ENCODE results near the gene IL21. TPM values are rescaled to one million over a fixed set of nuclear protein-coding genes. Genes with fewer than 3 reads are reported as not detected.
"Not testable (repeated sequence)": the region's sequence is repeated elsewhere in the genome, so short reads cannot be mapped to it uniquely, and the experiment has no call there.

IL21 gene
- polyA plus RNA-seq, 1 donor (not counting 4 experiments of a cell fraction or from before 2014, with no cell fraction given): not detected

DNA sequence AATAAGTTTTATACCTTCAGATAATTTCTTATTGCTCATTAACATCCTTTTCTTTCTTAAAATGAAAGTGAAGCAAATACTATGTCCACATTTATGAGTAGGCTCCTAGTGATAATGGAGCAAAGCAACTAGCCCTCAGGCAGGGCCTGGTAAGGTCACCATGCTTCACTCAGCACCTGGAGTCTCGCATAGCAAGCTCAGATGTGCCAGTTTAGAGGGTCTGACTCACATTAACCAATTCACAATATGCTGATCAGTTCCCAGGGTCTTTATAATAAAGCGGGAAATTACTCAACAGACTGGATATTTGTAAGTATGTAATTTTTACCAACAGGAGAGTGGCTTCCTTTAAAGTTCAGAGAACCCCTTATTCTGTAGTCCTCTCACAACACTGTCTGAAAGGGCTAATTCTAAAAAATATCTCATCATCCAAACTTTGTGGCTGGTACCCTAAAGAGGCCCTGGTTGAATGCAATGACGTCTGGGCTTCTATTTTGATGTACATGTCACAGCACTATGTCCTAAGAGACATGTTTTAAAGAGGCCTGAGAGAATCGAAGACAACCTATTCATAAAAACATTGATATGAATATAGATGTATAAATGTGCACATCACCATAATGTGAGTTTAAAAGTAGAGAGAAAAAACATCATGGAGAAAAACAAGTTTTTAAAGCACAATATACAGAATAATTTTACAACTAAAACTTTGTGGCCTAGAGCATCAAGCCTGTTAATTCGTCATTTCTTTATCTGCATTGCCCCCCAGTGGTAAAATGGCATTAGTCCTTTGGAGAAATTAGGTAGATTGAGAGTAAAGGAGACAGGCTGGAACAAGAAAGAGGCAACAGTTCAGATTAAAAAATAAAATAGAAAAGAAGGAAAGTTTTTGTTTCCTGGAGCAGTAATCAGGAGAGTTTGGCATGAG, 44.3 kb downstream of the IL21 start:
- no peaks in the 10 kb centered on the region for H3K4me1 ChIP-seq (ENCODE audit: control insufficient read depth, extremely low read depth, insufficient read depth, low read length)
- FAIRE-seq: peak; percentile 23
- H3K9me1 ChIP-seq (ENCODE audit: control insufficient read depth, extremely low read depth, insufficient read depth, low read length): no peaks in the 10 kb centered on the region
- H3K4me2 ChIP-seq (ENCODE audit: control insufficient read depth, extremely low read depth, insufficient read depth, low read depth, low read length): no peak overlapping the region
- no peak overlapping the region for H3K9ac ChIP-seq (ENCODE audit: control insufficient read depth, extremely low read depth, insufficient read depth, low read length)
- TF ChIP-seq EZH2 (IDR thresholded peaks at IDR 0.05; ENCODE audit: low read length): no peak
- TF ChIP-seq, protein P1, sequence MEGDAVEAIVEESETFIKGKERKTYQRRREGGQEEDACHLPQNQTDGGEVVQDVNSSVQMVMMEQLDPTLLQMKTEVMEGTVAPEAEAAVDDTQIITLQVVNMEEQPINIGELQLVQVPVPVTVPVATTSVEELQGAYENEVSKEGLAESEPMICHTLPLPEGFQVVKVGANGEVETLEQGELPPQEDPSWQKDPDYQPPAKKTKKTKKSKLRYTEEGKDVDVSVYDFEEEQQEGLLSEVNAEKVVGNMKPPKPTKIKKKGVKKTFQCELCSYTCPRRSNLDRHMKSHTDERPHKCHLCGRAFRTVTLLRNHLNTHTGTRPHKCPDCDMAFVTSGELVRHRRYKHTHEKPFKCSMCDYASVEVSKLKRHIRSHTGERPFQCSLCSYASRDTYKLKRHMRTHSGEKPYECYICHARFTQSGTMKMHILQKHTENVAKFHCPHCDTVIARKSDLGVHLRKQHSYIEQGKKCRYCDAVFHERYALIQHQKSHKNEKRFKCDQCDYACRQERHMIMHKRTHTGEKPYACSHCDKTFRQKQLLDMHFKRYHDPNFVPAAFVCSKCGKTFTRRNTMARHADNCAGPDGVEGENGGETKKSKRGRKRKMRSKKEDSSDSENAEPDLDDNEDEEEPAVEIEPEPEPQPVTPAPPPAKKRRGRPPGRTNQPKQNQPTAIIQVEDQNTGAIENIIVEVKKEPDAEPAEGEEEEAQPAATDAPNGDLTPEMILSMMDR (optimal IDR thresholded peaks at IDR 0.05 in 1 of 3, IDR thresholded peaks at IDR 0.05 in 1 of 3, conservative IDR thresholded peaks at IDR 0.05 in 1 of 3; ENCODE audit: extremely low read depth in 1 of 3, insufficient read depth in 2 of 3, low read length in 3 of 3): peak in 2 of 3 experiments; percentile 47 to 55
- no peak for DNase-seq (ENCODE audit: low read depth, low spot score)
- no peak overlapping the region for H3K27ac ChIP-seq (ENCODE audit: control insufficient read depth, insufficient read depth, low read length)
- H3K27me3 ChIP-seq (ENCODE audit: control insufficient read depth, extremely low read depth, insufficient read depth, low read length): no peaks in the 10 kb centered on the region
- H3K4me3 ChIP-seq (ENCODE audit: control insufficient read depth in 2 of 3, extremely low read depth in 1 of 3, insufficient read depth in 2 of 3, low read depth in 1 of 3, low read length in 3 of 3): no peak overlapping the region
- dilution Hi-C loops (cut with MboI; ENCODE audit: extremely low pct_ligation_motif_present, low sequenced_read_pairs): no loop called here
- H3K9me3 ChIP-seq (ENCODE audit: control insufficient read depth, low read depth, low read length): no peaks in the 10 kb centered on the region
- H3K79me2 ChIP-seq (ENCODE audit: control insufficient read depth, insufficient read depth, low read length): no peaks in the 10 kb centered on the region
- H2AFZ ChIP-seq (ENCODE audit: control insufficient read depth, low read length): no peak overlapping the region
- H3K36me3 ChIP-seq (ENCODE audit: control insufficient read depth in 2 of 2, extremely low read depth in 1 of 2, insufficient read depth in 2 of 2, low read length in 2 of 2): no peaks in the 10 kb centered on the region
- no peaks in the 10 kb centered on the region for H4K20me1 ChIP-seq (ENCODE audit: control insufficient read depth, extremely low read depth, insufficient read depth, low read length)

DNA sequence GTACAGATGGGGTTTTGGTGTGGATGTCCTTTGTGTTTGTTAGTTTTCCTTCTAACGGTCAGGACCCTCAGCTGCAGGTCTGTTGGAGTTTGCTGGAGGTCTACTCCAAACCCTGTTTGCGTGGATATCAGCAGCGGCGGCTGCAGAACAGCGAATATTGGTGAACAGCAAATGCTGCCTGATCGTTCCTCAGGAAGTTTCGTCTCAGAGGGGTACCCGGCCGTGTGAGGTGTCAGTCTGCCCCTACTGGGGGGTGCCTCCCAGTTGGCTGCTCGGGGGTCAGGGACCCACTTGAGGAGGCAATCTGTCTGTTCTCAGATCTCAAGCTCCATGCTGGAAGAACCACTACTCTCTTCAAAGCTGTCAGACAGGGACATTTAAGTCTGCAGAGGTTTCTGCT, 46.5 kb downstream of the IL21 start:
- H4K20me1 ChIP-seq (ENCODE audit: control insufficient read depth, extremely low read depth, insufficient read depth, low read length); H3K9me3 ChIP-seq (ENCODE audit: control insufficient read depth, low read depth, low read length); FAIRE-seq; H3K4me3 ChIP-seq (ENCODE audit: control insufficient read depth in 2 of 3, extremely low read depth in 1 of 3, insufficient read depth in 2 of 3, low read depth in 1 of 3, low read length in 3 of 3); H3K9ac ChIP-seq (ENCODE audit: control insufficient read depth, extremely low read depth, insufficient read depth, low read length); H3K27me3 ChIP-seq (ENCODE audit: control insufficient read depth, extremely low read depth, insufficient read depth, low read length); H3K9me1 ChIP-seq (ENCODE audit: control insufficient read depth, extremely low read depth, insufficient read depth, low read length); H3K36me3 ChIP-seq (ENCODE audit: control insufficient read depth in 2 of 2, extremely low read depth in 1 of 2, insufficient read depth in 2 of 2, low read length in 2 of 2); H3K4me2 ChIP-seq (ENCODE audit: control insufficient read depth, extremely low read depth, insufficient read depth, low read depth, low read length); dilution Hi-C loops (cut with MboI; ENCODE audit: extremely low pct_ligation_motif_present, low sequenced_read_pairs); H3K27ac ChIP-seq (ENCODE audit: control insufficient read depth, insufficient read depth, low read length); H3K4me1 ChIP-seq (ENCODE audit: control insufficient read depth, extremely low read depth, insufficient read depth, low read length); DNase-seq (ENCODE audit: low read depth, low spot score); H3K79me2 ChIP-seq (ENCODE audit: control insufficient read depth, insufficient read depth, low read length); H2AFZ ChIP-seq (ENCODE audit: control insufficient read depth, low read length): not testable (repeated sequence)

Data from keratinocyte (primary cell).